NT2/D1 (cell line): ENCODE results near the gene TRIM14.

Experiments
- SUZ12 ChIP-seq: IDR thresholded peaks from 2 replicates; pipeline ENCODE4 v1.6.1; 2011; ENCODE audit not compliant: insufficient read length, insufficient read depth; ENCODE audit errors: extremely low read depth
- ZNF274 ChIP-seq: IDR thresholded peaks from 2 replicates; pipeline ENCODE4 v1.6.1; 2011; ENCODE audit warnings: mild to moderate bottlenecking, low read depth, low read length

DNA sequence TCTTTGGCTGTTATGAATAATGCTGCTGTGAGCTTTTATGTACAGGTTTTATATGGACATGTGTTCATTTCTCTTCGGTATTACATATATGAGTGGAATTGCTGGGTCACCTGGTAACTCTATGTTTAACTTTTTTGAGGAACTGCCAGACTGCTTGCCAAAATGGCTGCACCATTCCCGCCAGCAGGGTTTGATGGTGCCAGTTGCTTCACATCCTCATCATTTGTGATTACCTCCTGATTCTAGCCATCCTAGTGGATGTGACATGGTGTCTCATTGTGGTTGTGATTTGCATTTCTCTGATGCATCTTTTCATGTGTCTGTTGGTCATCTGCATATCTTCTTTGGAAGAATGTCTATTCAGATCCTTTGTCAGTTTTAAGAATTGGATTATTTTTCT, 51.8 kb downstream of the TRIM14 start:
- TF ChIP-seq SUZ12 (no peak), ZNF274 (no peak)
